NOMO-1 treated with dmso at 0.1 percent for 144 hours (cell line): ENCODE results near the gene CTNNBL1.
"Not testable (repeated sequence)": the region's sequence is repeated elsewhere in the genome, so short reads cannot be mapped to it uniquely, and the experiment has no call there.

Source experiments
- DNase-seq: peaks from one replicate; lab custom pipeline; 2025; ENCODE audit not compliant: unreplicated experiment; lab: John Stamatoyannopoulos, UW

CTNNBL1 gene

DNA sequence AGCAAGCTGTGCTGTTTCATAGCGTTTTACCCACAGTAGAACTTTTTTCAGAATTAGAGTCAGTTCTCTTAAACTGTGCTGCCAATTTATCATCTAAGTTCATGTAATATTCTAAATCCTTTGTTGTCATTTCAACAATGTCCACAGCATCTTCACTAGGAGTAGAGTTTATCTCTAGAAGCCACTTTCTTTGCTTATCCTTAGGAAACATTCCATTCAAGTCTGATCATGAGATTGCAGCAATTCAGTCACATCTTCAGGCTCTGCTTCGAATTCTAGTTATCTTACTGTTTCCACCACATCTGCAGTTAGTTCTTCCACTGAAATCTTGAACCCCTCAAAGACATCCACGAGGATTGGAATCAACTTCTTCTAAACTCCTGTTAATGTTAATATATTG is 12.5 kb downstream of the CTNNBL1 start:
- no peak for DNase-seq

DNA sequence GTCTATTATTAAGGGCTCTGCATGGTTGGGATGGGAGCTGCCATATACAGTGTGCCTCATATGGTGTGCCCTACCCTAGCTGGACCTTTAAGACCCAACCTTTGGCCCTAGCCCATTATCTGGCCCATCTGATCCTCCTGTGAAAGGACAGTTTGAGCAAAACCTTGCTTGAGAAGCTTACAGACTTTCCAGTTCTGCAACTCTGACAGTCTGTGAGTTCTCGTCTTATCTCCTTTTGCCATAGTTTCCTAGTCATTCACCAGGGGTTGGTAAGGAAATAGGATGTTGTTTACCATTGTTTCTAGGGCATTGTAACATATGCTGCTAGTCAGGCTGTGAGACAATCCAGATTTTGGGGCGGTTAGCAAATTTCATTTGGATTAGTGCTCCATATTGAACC is 17.2 kb downstream of the CTNNBL1 start:
- DNase-seq = no peak

DNA sequence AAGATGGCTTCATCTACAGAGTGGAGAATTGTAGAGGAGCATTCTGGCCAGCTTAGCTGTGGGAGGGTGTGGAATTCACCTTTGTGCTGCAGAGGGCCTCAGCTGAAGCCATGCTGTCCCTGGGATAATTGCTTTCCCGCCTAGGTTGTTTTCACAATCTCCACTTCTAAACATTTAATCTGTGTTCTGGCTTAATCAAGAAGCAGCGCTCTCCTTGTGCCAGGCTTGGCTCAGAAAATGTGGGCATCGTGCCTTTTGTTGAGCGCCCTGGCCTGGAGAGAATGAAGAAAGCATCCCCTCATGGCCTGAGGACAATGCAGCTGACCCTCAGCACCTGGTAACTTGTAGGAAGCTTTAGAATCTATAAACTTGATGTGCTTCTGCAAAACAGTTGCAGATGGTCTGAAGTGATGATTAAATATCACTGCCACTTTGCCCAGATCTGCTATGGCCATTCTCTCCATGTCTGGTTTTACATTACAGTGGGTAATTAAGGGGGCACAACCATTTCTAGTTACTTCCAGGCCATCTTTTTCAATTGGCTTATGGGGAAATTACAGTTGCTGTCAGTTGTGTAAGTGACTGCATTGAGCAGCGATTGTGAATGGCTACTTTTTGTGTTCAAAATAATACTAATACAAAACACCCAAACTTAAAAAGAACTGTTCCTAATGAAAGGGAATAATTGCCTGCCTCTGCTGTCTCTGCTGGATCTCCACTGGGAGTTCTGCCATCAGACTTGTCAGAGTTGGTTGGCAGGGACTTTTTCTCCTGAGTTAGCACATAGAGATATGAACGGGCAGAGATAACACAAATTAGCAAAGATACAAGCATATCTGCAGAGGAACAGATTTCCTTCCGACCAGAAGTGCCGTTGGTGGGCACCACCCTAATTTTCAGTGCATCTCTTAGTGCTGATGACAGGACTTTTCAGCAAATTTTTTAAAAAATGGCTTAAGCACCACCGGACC is 18.4 kb downstream of the CTNNBL1 start:
- no peak for DNase-seq

- DNase-seq = no peak
Measured at GRCh38 chr20:37713396-37713795, 19.6 kb downstream of the CTNNBL1 start.

DNA sequence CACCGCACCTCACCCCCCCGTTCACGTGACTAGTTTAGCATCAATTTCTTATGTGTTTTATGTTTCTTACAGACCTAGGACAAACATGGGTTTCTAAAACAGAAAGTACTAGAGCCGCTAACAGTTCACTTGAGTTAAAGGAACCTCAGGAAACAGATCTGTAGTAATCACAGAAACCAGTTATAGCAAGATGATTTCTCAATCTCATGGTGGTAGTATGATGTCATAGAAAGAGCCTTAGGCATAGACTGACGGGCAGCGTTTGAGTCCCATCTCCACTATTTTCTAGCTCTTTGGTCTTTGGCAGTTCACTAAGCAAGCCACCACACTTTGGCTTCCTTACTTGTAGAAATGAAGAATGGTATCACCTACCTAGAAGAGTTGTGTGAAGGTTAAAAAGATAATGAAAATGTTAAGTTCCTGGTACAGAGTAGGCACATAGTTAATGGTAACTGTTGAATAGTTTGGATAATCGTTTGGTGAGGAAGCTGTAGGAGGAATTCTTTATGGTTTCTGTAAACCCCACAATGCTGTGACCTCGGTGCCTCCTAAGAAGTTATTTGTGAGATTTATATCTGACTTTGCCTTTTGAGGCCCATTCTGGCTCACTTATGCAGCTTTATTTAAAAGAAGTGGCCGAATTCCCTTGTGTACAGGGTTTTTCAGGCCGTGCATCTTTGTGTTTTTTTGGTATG is 21.3 kb downstream of the CTNNBL1 start:
- peak; percentile 54 for DNase-seq

- no peak for DNase-seq
Measured at GRCh38 chr20:37721751-37722150, 27.9 kb downstream of the CTNNBL1 start.

GRCh38 chr20:37722312-37722711 is 28.5 kb downstream of the CTNNBL1 start:
- not testable (repeated sequence) for DNase-seq

GRCh38 chr20:37723668-37724067 is 29.8 kb downstream of the CTNNBL1 start:
- no peak for DNase-seq

DNA sequence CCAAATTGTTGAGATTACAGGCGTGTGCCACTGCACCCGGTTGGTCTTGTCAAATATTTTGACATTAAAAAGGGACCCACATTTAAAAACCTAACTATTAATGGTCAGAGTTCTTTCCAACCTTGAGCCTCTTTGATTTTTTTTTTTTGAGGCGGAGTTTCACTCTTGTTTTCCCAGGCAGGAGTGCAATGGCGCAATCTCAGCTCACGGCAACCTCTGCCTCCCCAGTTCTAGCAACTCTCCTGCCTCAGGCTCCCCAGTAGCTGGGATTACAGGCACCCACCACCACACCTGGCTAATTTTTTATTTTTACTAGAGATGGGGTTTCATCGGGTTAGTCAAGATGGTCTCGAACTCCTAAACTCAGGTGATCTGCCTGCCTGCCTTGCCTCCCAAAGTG is 31.3 kb downstream of the CTNNBL1 start:
- no peak for DNase-seq

- no peak for DNase-seq
Measured at GRCh38 chr20:37725855-37726254, 32.0 kb downstream of the CTNNBL1 start.

DNA sequence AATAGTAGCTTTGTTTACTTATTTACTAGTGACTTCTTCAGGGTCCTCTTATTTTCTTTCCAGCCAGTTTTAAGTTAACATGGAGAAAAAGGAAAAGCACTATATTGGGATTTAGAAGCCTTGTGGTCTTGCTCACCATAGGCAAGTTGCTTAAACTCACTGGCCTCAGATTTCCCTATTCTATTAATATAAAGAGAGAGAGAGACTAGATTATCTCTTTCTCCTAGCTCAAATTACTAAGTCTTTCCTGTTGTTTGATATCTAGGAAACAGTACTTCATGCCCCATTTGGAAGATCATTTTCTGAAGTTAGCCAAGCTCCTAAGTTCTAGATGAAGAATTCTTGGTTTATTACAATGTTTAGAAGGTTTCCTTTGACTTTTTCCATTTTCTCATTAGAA is 32.5 kb downstream of the CTNNBL1 start:
- no peak for DNase-seq

DNA sequence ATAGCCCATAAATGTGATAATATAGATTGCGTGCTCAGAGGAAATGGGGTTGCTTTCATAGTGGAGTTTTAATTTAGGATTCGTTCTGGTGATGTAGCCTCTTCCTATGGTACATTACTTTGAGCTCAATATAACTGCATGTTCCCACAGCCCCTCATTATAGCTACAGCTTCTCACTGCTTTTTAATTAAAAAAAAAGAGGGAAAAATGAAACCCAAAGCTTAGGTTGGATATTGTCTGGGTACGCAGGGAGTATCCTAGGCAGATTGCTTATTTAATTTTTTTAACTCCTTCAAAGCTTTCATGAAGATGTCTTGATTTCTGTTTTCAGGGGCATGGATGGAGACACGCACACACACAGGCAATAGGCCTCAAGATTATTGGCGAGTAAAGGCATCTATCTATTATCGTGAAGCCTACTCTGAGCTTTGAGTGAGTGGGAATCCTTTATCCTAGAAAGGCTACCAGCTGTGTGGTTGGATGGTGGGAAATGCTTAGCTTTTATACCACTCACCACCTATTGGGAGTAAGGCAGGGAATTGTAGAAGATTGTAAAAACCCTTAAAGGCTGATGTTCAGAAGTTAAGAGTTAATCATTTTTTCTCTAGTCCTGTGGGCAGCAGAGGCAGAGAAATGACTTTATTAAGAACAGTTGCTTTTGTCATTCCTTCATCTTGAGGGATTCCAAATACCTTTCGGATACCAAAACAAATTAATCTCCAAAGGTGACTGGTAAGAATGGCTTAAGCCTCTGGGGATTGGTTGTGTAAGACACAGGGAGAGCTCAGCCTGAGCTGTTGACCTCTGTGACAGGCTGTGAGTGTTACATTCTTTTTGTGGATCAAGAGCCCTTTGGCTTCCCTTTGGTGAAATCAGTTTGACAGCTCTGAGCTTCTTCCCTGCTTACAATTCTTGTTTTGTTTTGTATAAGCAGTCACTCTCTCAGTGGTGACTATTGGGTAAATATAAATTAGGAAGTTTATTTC is 33.4 kb downstream of the CTNNBL1 start:
- DNase-seq = no peak

DNA sequence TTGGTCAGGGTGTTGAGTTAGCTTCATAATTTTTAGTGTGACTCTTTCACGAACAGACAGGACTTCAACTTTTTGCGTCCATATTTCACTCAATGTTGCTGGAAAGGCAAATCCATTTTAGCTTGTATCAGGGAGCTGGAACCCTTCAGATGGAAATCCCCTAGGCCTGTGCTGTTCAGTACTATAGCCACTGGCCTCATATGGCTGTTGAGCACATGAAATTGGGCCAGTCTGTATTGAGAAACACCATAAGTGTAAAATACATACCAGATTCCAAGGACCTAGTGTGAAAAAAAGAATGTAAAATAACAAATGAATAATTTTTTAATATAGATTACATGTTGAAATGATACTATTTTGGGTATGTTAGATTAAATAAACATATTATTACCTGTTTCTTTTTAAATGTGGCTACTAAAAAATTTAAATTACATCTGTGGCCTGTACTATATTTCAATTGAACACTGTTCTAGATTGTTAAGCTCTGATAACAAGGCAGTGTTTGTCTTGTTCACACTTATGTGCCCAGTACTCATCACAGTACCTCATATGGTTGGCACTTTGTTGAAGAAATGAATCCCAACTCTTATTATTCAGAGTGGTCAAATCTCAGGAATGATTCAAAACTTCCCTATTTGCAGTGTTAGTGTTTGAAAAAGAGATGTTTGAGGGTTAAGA is 34.3 kb downstream of the CTNNBL1 start:
- DNase-seq = no peak

- DNase-seq = no peak
Measured at GRCh38 chr20:37728635-37728983, 34.8 kb downstream of the CTNNBL1 start.

GRCh38 chr20:37729452-37729851 is 35.6 kb downstream of the CTNNBL1 start:
- DNase-seq = no peak

GRCh38 chr20:37729909-37730308 is 36.1 kb downstream of the CTNNBL1 start:
- DNase-seq = no peak

GRCh38 chr20:37733416-37733815 is 39.6 kb downstream of the CTNNBL1 start:
- no peak for DNase-seq

- DNase-seq = no peak
Measured at GRCh38 chr20:37734228-37734985, 40.6 kb downstream of the CTNNBL1 start.

- DNase-seq = no peak
Measured at GRCh38 chr20:37735541-37735940, 41.7 kb downstream of the CTNNBL1 start.

- DNase-seq = no peak
Measured at GRCh38 chr20:37736132-37736531, 42.3 kb downstream of the CTNNBL1 start.
